ENCODE results near the gene PARD3B. TPM values are rescaled to one million over a fixed set of nuclear protein-coding genes. Genes with fewer than 3 reads are reported as not detected.

PARD3B gene
- total RNA-seq, 4 donors from 2014 or later: 32.8 to 69.6 (median 47.3) TPM

DNA sequence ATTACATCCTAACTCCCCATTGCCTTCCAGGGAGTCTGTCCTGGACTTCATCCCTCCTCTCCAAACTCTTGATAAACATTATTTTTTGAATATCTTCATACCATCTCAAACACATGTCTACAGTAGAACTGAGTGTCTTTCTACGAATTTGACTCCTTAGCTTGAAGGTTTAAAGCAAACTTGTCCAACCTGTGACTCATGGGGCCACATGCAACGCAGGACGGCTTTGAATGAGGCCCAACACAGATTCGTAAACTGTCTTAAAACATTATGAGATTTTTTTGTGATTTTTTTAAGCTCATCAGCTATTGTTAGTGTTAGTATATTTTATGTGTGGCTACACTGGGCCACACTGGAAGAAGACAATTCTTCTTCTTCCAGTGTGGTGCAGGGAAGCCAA is 98.1 kb downstream of the PARD3B start:
- TF ChIP-seq, protein P1, sequence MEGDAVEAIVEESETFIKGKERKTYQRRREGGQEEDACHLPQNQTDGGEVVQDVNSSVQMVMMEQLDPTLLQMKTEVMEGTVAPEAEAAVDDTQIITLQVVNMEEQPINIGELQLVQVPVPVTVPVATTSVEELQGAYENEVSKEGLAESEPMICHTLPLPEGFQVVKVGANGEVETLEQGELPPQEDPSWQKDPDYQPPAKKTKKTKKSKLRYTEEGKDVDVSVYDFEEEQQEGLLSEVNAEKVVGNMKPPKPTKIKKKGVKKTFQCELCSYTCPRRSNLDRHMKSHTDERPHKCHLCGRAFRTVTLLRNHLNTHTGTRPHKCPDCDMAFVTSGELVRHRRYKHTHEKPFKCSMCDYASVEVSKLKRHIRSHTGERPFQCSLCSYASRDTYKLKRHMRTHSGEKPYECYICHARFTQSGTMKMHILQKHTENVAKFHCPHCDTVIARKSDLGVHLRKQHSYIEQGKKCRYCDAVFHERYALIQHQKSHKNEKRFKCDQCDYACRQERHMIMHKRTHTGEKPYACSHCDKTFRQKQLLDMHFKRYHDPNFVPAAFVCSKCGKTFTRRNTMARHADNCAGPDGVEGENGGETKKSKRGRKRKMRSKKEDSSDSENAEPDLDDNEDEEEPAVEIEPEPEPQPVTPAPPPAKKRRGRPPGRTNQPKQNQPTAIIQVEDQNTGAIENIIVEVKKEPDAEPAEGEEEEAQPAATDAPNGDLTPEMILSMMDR (IDR thresholded peaks at IDR 0.05; ENCODE audit: low read depth): no peak

DNA sequence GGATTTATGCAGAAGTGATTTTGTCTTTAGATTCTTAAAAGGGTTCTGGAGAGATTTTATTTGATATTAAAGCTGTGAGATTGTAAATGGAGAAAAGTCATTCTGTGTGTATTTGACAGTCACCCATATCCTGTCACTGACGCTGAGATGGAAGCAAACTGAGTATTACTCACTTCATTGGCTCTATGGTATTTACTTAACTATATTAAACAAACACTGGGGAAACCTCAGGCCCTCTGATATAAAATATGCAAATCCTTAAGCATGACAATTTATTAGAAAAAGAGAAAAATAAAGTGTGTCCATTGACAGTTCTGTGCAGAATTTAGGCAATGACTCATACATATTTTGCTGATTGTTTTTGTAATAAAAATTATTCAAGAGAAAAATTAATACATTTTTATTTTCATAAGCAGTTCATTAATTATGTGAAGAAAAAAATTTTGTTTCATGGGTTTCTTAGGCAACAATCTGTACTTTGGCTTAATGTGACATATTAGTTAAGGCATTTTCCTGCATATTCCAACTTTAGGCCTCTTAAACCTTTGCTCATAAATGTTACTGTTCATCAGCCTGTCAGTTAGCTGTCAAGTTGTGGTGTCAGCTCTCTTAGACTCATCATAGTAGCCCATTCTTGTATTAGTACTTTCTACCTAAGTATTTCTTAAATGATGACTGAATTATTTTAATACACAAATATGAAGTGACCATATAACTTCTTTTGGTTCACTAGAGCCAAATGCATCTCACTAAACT is 99.9 kb downstream of the PARD3B start:
- TF ChIP-seq, protein P1 (IDR thresholded peaks at IDR 0.05; ENCODE audit: low read depth): no peak

- TF ChIP-seq, protein P1 (IDR thresholded peaks at IDR 0.05; ENCODE audit: low read depth): no peak
These were observed 102.4 kb downstream of the PARD3B start for GRCh38 chr2:204647626-204648025.

DNA sequence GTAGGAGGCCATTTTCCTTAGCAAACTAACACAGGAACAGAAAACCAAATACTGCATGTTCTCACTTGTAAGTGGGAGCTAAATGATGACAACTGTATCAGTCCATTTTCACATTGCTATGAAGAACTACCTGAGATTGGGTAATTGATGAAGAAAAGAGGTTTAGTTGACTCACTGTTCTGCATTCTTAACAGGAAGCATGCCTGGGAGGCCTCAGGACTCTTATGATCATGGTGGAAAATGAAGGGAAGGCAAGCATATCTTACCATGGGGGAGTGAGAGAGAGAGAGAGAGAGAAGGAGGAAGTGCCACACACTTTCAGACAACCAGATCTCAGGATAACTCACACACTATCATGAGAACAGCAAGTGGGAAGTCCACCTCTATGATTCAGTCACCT is 105.3 kb downstream of the PARD3B start:
- TF ChIP-seq, protein P1 (IDR thresholded peaks at IDR 0.05; ENCODE audit: low read depth): no peak

GRCh38 chr2:204652063-204652462 is 106.8 kb downstream of the PARD3B start:
- TF ChIP-seq, protein P1 (IDR thresholded peaks at IDR 0.05; ENCODE audit: low read depth): no peak

- TF ChIP-seq, protein P1 (IDR thresholded peaks at IDR 0.05; ENCODE audit: low read depth): no peak
These were observed 109.4 kb downstream of the PARD3B start for GRCh38 chr2:204654669-204655068.

DNA sequence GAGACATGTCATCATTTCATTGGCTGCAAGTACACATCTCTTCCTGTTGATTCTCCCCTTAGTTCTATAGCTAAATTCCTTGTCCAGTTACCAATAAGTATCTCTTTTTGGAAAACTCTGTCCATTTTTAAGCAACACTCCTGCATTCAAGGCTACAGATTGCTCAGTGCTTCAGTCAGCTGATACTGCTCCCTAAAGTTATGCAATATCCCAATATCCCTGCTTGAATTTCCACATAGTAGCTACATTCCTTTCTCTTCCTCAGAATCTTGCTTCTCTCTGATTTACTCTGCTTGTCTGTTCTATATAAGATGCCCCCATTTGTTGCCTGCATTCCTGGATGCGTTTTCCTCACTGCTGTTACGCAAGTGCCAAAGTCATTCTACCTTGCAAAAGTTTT is 109.8 kb downstream of the PARD3B start:
- TF ChIP-seq, protein P1 (IDR thresholded peaks at IDR 0.05; ENCODE audit: low read depth): no peak

Measured in subcutaneous adipose tissue (tissue), 4 donors.